Activated T-helper 2 cell treated with anti-CD3 and anti-CD28 coated beads, Interferon-gamma antibody, Interleukin-2, Interleukin-4, amounts not matched to agents 10 μg/mL and 5 μg/mL and 100 μg/mL, durations not matched to agents 14 hours and 24 hours and 36 hours (primary cell): ENCODE measurements around the gene SHROOM1. TPM values are rescaled to one million over a fixed set of nuclear protein-coding genes. Genes with fewer than 3 reads are reported as not detected.

ENCODE experiments used
- DNase-seq: peaks from one replicate; pipeline ENCODE4 v3.0.0; 2021; ENCODE audit warnings: low spot score
- H3K27ac Mint-ChIP-seq: one replicate; pipeline ENCODE4 v1.8.0; 2021; ENCODE audit warnings: mixed read lengths
- H3K27me3 Mint-ChIP-seq: one replicate; pipeline ENCODE4 v1.8.0; 2021; ENCODE audit warnings: low read depth, mixed read lengths
- H3K36me3 Mint-ChIP-seq: one replicate; pipeline ENCODE4 v1.8.0; 2021; ENCODE audit warnings: low read depth, mixed read lengths
- H3K4me1 Mint-ChIP-seq: one replicate; pipeline ENCODE4 v1.8.0; 2021; ENCODE audit warnings: low read depth, mixed read lengths
- H3K4me3 Mint-ChIP-seq: one replicate; pipeline ENCODE4 v1.8.0; 2021; ENCODE audit warnings: low read depth, mild to moderate bottlenecking, moderate library complexity, mixed read lengths
- H3K9me3 Mint-ChIP-seq: one replicate; pipeline ENCODE4 v1.8.0; 2021; ENCODE audit warnings: mixed read lengths
- intact Hi-C: fragments of 100-400 bp; cut with micrococcal nuclease; formaldehyde crosslinking; loops from one replicate; pipeline ENCODE4 v1.15.1; 2023
- total RNA-seq: library from RNA; stranded (reverse); gene quantifications from 2 replicates; pipeline ENCODE4 v1.2.3, GENCODE V29; 2022

Gene SHROOM1
- 7.7 and 9.3 TPM in 2 replicates for total RNA-seq

GRCh38 chr5:132830436-132831094 is at the start of gene SHROOM1:
TSS of gene SHROOM1 (minus strand) at chr5:132830647. CDS start at chr5:132826140, 4,507 bp downstream.
- H3K27me3 Mint-ChIP-seq: peaks cover 60% of the 10 kb centered on the region
- H3K4me3 Mint-ChIP-seq: peak within 1 kb of the TSS; percentile 87
- no peaks in the 10 kb centered on the region for H3K36me3 Mint-ChIP-seq
- peaks cover 12% of the 10 kb centered on the region for H3K4me1 Mint-ChIP-seq
- H3K9me3 Mint-ChIP-seq: no peaks in the 10 kb centered on the region
- H3K27ac Mint-ChIP-seq: peak within 1 kb of the TSS; percentile 66
- no peak for DNase-seq
- intact Hi-C loops: loop anchor here (1.0 to 2.0 kb wide), 2 partner anchors 36 to 53 kb away; partner anchors contain the start of genes GDF9 and UQCRQ

- Mint-ChIP-seq H3K36me3 (peaks cover 40% of the 10 kb centered on the region), H3K4me3 (no peak overlapping the region), H3K4me1 (no peaks in the 10 kb centered on the region), H3K9me3 (no peaks in the 10 kb centered on the region), H3K27ac (no peak overlapping the region), H3K27me3 (no peaks in the 10 kb centered on the region)
- intact Hi-C loops: no loop called here
- DNase-seq: no peak
Measured at GRCh38 chr5:132877938-132878337, 47.5 kb upstream of the SHROOM1 start.

- Mint-ChIP-seq H3K9me3 (no peaks in the 10 kb centered on the region), H3K36me3 (peaks cover 42% of the 10 kb centered on the region), H3K27ac (no peak overlapping the region), H3K4me1 (no peaks in the 10 kb centered on the region), H3K27me3 (no peaks in the 10 kb centered on the region), H3K4me3 (no peak overlapping the region)
- intact Hi-C loops: no loop called here
- DNase-seq: no peak
Measured at GRCh38 chr5:132877466-132877865, 47.0 kb upstream of the SHROOM1 start.

GRCh38 chr5:132876020-132876759 is 45.7 kb upstream of the SHROOM1 start:
- Mint-ChIP-seq H3K9me3 (no peaks in the 10 kb centered on the region), H3K4me3 (no peak overlapping the region), H3K27ac (no peak overlapping the region), H3K27me3 (no peaks in the 10 kb centered on the region), H3K4me1 (no peaks in the 10 kb centered on the region), H3K36me3 (peaks cover 47% of the 10 kb centered on the region)
- DNase-seq: no peak
- intact Hi-C loops: no loop called here

- peaks cover 1% of the 10 kb centered on the region for H3K4me1 Mint-ChIP-seq
- no peak overlapping the region for H3K4me3 Mint-ChIP-seq
- no peaks in the 10 kb centered on the region for H3K27me3 Mint-ChIP-seq
- peaks cover 51% of the 10 kb centered on the region for H3K36me3 Mint-ChIP-seq
- DNase-seq: no peak
- intact Hi-C loops: no loop called here
- H3K27ac Mint-ChIP-seq: no peak overlapping the region
- H3K9me3 Mint-ChIP-seq: no peaks in the 10 kb centered on the region
Measured at GRCh38 chr5:132873930-132874271, 43.5 kb upstream of the SHROOM1 start.

- intact Hi-C loops: no loop called here
- no peak within 1 kb of the TSS for H3K27ac Mint-ChIP-seq
- H3K4me1 Mint-ChIP-seq: peaks cover 4% of the 10 kb centered on the region
- DNase-seq: no peak
- no peaks in the 10 kb centered on the region for H3K27me3 Mint-ChIP-seq
- H3K9me3 Mint-ChIP-seq: no peaks in the 10 kb centered on the region
- H3K4me3 Mint-ChIP-seq: no peak within 1 kb of the TSS
- H3K36me3 Mint-ChIP-seq: peaks cover 53% of the 10 kb centered on the region
Measured at GRCh38 chr5:132873119-132873929, 42.9 kb upstream of the SHROOM1 start, which contains the start of gene LEAP2. TSS of gene LEAP2 (plus strand) at chr5:132873668. CDS start at chr5:132873695, 27 bp downstream.

GRCh38 chr5:132872788-132873118 is 42.3 kb upstream of the SHROOM1 start:
- DNase-seq: no peak
- intact Hi-C loops: no loop called here
- Mint-ChIP-seq H3K36me3 (peaks cover 53% of the 10 kb centered on the region), H3K9me3 (no peaks in the 10 kb centered on the region), H3K4me3 (no peak overlapping the region), H3K4me1 (peaks cover 7% of the 10 kb centered on the region), H3K27ac (no peak overlapping the region), H3K27me3 (no peaks in the 10 kb centered on the region)

GRCh38 chr5:132871459-132872284 is 41.2 kb upstream of the SHROOM1 start:
- Mint-ChIP-seq H3K9me3 (no peaks in the 10 kb centered on the region), H3K36me3 (peaks cover 62% of the 10 kb centered on the region), H3K4me3 (no peak overlapping the region), H3K27ac (no peak overlapping the region), H3K27me3 (no peaks in the 10 kb centered on the region), H3K4me1 (peaks cover 13% of the 10 kb centered on the region)
- no peak for DNase-seq
- intact Hi-C loops: no loop called here

- Mint-ChIP-seq H3K27me3 (no peaks in the 10 kb centered on the region), H3K4me3 (no peak overlapping the region), H3K27ac (no peak overlapping the region), H3K9me3 (no peaks in the 10 kb centered on the region), H3K36me3 (peaks cover 64% of the 10 kb centered on the region), H3K4me1 (peaks cover 16% of the 10 kb centered on the region)
- intact Hi-C loops: no loop called here
- no peak for DNase-seq
Measured at GRCh38 chr5:132870801-132871200, 40.4 kb upstream of the SHROOM1 start.

- DNase-seq: no peak
- no peak overlapping the region for H3K27ac Mint-ChIP-seq
Measured at GRCh38 chr5:132868754-132869153, 38.3 kb upstream of the SHROOM1 start.

GRCh38 chr5:132867046-132867451 is 36.6 kb upstream of the SHROOM1 start:
- peak overlapping the region; percentile 100 for H3K4me3 Mint-ChIP-seq
- peaks cover 46% of the 10 kb centered on the region for H3K36me3 Mint-ChIP-seq
- intact Hi-C loops: loop anchor here (2.0 kb wide), 1 partner anchor 36 kb away; the partner anchor contains the start of gene SHROOM1
- peaks cover 6% of the 10 kb centered on the region for H3K27me3 Mint-ChIP-seq
- peaks cover 22% of the 10 kb centered on the region for H3K4me1 Mint-ChIP-seq
- DNase-seq: no peak
- H3K9me3 Mint-ChIP-seq: no peaks in the 10 kb centered on the region
- H3K27ac Mint-ChIP-seq: peak overlapping the region; percentile 100

More at GRCh38 chr5:132868754-132869153, 38.3 kb upstream of the SHROOM1 start:
- no peaks in the 10 kb centered on the region for H3K9me3 Mint-ChIP-seq
- peaks cover 22% of the 10 kb centered on the region for H3K4me1 Mint-ChIP-seq
- H3K4me3 Mint-ChIP-seq: peak overlapping the region; percentile 49
- H3K27me3 Mint-ChIP-seq: peaks cover under 1% of the 10 kb centered on the region
- H3K36me3 Mint-ChIP-seq: peaks cover 61% of the 10 kb centered on the region
- intact Hi-C loops: no loop called here
